Heart left ventricle (tissue), 13 donors: Measurements from ENCODE around the gene PRSS57.

Experiments
- CTCF ChIP-seq, 12 donors: fragments of 200-600 bp; sonication (generic) in 4 of 12; IDR thresholded peaks; one replicate each; pipeline versions ENCODE4 v1.5.0 to v1.8.0; 2018 to 2022; ENCODE audit warnings: antibody characterized with exemption in 12 of 12, mild to moderate bottlenecking in 5 of 12
- POLR2A ChIP-seq, 2 donors: fragments of 450-650 bp; IDR thresholded peaks; one replicate each; pipeline ENCODE4 v1.6.1; 2017; ENCODE audit warnings: antibody characterized with exemption in 2 of 2, mild to moderate bottlenecking in 2 of 2, moderate library complexity in 2 of 2
- donor health status: ischemic (EF 13 %, LVEDD 7.1; RV severe dilation, severe dysfunction).
- donor health status: DM: no; HTN: yes; CAD: no.
- donor health status: DM: no; HTN: no; CAD: no.
- donor health status: ischemic (EF 25% LVEDD 6.9; RV normal size, moderate dysfunction).
- donor health status: ischemic (EF 25% LVEDD 5.7; RV mildly dilated, moderate dysfunction).
- donor health status: ischemic (EF 35%, LVEDD 5.7; RV mildly dilated, moderate dysfunction).
- donor health status: nonischemic (EF 11% LVEDD 7.7; RV severe dilation, severe dysfunction).
- donor health status: DM: yes; HTN: yes; CAD: no.
- donor health status: PGD.
- donor health status: ischemic (EF 29% LVEDD 5.4; RV normal size, mild dysfunction).
- donor health status: nonischemic (EF 23%, LVEDD 6.1; RV moderate dilation, normal function).

DNA sequence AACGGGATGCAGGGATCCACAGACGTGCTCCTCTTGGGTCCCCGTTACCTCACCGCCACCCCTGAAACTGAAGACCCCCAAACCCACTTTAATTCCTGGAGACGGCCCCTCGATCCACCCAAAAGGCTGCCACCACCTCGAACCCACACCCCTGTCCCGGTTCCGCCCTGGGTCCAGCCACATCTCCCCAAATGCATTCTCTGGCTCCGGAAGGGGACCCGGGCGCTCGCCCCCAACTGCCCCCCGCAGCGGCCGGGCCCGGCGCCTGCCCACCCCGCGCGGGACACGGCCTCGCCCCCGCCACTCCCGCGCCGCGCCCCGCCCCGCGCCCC lies 19.3 kb downstream of the PRSS57 start:
- TF ChIP-seq CTCF (IDR thresholded peaks at IDR 0.05) (no peak), POLR2A (IDR thresholded peaks at IDR 0.05) (no peak)
